ENCODE results near the gene RPL36AL.
"Not testable (repeated sequence)": the region's sequence is repeated elsewhere in the genome, so short reads cannot be mapped to it uniquely, and the experiment has no call there.

The RPL36AL gene

GRCh38 chr14:49620182-49621113 lies at the start of gene RPL36AL, which contains the start of gene MGAT2:
Gene RPL36AL (minus strand): TSS chr14:49620626. CDS start chr14:49619104, 1,522 bp downstream.
Gene MGAT2 (plus strand): TSS chr14:49620799. CDS start chr14:49621269, 470 bp downstream.
- DNase-seq: peak; percentile 96

DNA sequence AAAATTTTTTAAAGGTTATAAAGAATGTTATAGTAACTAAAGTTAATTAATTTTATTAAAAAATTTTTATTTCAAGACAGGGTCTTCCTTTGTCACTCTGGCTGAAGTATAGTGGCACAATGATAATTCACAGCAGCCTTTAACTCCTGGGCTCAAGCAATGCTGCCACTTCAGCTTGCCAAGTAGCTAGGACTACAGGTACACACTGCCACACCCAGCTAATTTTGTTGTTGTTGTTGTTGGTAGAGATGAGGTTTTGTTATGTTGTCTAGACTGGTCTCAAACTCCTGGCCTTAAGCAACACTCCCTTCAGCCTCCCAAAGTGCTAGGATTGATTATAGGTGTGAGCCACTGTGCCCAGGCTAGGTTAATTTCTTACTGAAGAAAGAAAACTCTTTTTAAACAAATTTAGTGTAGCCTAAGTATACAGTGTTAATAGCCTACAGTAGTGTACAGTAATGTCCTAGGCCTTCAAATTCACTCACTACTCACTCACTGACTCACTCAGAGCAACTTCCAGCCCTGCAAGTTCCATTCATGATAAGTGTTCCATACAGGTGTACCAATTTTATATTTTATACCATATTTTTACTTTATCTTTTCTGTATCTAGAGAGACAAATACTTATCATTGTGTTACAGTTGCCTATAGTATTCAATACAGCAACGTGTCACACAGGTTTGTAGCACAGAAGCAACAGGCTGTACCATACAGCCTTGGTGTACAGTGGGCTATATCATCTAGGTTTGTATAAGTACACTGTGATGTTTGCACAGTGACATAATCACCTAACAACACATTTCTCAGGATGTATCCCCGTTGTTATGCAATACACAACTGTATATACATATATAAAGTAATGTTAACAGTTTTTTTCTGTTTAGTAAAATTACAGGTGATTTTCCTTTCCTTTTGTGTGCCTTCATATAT lies 39.4 kb upstream of the RPL36AL start:
- DNase-seq: no peak

- DNase-seq: not testable (repeated sequence)
Observed at GRCh38 chr14:49657500-49657899, 37.1 kb upstream of the RPL36AL start.

GRCh38 chr14:49654511-49654910 lies 34.1 kb upstream of the RPL36AL start:
- no peak for DNase-seq

- no peak for DNase-seq
Observed at GRCh38 chr14:49653508-49653907, 33.1 kb upstream of the RPL36AL start.

DNA sequence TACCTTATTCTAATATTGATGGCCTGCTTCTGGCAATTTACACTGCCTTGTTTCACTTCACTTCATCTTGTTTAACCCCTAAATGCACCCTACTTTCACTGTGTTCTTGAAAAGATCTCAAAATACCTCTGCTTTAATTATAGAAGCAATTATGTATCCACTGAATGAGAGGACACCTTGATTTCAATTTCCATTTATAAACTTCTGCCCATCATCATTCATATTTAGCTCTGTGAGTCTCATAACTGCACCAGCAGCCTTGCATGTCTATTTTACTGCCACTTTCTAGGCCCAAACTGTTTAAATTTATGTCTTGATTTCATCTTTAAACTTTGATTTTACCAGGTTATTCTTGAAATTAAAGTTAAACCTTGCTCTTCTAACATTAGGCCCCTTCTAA lies 21.7 kb upstream of the RPL36AL start:
- DNase-seq: no peak

DNA sequence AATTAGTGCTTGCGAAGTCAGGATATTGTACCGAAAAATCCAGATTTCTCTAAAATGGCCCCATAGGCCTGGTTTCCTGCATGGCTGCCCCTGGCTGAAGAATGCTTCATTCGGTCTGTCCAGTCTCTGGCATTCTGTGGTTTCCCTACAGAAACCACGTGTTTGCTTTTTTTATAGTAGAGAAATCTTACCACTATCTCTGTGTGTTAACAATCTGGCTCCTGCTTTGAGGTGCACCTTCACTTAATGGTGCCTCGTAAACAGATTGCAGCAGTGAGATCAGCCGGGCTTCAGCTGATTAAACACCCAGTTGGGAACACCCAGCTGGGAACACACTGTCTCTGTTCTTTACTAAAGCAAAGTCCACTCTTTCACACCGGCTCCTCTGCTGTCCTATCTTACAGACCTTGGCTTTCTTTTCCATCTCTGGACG lies 21.3 kb upstream of the RPL36AL start:
- no peak for DNase-seq

DNA sequence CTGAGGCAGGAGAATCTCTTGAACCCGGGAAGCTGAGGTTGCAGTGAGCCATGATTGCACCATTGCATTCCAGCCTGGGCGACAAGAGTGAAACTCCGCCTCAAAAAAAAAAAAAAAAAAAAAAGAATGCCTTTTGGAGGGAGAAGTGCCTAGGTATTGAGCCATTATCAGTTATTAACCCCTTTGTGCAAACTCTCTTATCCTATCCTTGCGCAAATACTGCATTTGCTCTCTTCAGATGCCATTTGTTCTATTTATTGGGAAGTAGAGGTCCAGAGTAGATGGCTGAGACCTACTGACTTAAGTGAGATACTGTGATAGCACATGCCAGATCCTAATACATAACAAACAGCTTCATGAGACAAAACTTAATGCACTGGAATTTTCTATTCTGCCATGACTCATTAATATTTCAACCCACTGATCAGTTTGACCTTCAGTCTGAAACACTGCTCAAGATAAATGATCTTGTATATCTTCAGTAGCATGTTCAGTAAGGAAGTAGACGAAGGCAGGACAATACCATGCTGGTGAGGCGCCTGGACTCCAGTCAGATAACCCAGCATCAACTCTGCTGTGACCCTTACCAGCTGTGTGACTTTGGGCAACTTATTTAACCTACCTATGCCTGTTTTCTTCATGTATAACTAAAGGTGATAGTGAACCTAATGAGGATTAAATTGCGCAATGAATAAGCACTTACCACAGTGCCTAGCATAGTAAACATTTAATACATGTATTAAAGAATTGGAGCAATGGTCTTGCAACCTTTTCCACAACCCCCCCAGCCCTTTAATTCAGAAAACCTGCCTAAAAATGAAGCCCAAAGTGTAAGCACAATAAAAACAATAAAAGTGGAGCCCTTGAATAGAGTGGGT lies 20.4 kb upstream of the RPL36AL start:
- DNase-seq: no peak

- DNase-seq: no peak
Observed at GRCh38 chr14:49637534-49638078, 17.2 kb upstream of the RPL36AL start.

DNA sequence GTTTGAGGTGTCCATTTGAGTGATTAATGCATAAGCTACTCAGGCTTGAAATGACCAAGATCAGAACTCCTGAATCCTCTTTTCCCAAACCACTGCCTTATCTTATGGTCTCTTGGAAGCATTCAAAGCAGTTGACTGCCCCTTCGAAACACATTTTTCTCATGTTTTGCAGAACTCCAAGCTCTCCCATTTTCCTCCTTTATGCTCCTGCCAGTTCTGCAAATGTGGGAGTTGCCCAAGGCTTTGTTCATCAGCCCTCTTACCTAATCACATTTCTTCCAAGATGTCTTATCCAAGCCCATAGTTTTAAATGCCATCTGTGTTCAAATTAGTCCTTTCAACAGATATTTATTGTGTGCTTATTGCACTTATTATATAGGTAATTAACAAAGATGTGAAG lies 16.4 kb upstream of the RPL36AL start:
- no peak for DNase-seq

GRCh38 chr14:49634547-49635334 lies 14.3 kb upstream of the RPL36AL start, which contains the start of gene DNAAF2:
Gene DNAAF2 (minus strand): TSS chr14:49635244. CDS start chr14:49635149, 95 bp downstream.
- peak; percentile 64 for DNase-seq

- peak; percentile 96 for DNase-seq
Observed at GRCh38 chr14:49633640-49634546, 13.5 kb upstream of the RPL36AL start.

DNA sequence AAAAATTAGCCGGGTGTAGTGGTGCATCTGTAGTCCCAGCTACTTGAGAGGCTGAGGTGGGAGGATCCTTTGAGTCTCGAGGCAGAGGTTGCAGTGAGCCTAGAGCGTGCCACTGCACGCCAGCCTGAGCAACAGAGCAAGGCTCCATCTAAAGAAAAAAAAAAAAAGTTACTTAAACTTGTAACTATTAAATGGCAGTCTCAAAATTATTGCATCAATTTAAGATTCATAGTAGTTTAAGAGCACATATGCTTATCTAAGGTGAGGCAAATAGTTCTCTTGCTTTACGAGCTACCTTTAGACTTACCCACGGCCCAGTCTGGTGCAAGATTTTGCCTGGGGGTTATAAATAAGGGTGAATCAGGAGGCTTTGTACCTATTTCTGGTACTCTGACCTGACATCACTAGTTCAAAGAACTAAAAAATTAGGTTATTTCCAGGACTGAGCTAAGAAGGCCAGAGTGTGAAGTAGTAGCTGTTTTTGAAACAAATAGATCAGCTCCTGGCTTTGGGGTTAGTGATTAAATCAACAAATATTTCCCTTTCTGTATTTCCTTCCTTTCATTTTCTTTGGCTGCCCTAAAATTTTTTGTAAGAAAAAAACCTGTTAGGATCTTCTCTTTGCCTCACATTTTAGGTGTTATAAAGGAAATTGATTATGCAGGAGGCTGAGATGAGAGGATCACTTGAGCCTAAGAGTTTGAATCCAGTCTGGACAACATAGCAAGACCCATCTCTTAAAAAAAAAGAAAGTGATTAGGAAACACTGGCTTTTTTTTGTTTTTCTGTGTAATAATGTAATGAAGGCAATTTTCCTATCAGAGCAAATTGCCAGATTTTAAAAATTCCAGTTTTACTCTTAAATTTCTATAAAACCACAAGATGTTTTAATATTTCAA lies 3.8 kb upstream of the RPL36AL start:
- DNase-seq: no peak

DNA sequence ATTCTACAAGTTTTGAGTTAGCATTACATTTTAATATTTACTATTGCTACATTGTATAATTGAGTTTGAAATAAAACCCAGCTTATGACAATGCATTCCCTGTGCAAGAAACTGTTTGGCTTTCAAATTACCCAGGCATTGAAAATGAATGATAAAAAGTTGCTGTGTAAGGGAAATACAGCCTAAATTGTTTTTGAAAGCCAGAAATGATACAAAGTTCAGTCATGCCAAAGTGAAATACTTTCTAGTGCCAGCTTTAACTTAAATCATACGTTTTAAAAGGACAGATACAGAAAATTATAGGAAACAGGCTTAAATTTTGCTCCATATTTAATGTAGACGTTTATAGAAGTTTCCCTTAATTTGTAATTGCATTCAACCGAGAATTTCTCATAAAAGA lies 3.0 kb upstream of the RPL36AL start:
- DNase-seq: no peak

GRCh38 chr14:49622022-49622607 lies 1.7 kb upstream of the RPL36AL start:
- no peak for DNase-seq

DNA sequence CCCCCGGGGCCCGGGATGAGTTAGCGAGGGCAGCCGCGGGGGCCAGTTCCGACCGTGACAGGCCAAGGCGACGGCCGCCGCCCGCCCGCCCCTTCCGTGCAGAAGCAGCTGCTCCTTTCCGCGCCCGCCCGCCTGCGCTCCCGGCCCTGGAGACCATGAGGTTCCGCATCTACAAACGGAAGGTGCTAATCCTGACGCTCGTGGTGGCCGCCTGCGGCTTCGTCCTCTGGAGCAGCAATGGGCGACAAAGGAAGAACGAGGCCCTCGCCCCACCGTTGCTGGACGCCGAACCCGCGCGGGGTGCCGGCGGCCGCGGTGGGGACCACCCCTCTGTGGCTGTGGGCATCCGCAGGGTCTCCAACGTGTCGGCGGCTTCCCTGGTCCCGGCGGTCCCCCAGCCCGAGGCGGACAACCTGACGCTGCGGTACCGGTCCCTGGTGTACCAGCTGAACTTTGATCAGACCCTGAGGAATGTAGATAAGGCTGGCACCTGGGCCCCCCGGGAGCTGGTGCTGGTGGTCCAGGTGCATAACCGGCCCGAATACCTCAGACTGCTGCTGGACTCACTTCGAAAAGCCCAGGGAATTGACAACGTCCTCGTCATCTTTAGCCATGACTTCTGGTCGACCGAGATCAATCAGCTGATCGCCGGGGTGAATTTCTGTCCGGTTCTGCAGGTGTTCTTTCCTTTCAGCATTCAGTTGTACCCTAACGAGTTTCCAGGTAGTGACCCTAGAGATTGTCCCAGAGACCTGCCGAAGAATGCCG lies 872 bp upstream of the RPL36AL start:
- DNase-seq: peak; percentile 64

DNA sequence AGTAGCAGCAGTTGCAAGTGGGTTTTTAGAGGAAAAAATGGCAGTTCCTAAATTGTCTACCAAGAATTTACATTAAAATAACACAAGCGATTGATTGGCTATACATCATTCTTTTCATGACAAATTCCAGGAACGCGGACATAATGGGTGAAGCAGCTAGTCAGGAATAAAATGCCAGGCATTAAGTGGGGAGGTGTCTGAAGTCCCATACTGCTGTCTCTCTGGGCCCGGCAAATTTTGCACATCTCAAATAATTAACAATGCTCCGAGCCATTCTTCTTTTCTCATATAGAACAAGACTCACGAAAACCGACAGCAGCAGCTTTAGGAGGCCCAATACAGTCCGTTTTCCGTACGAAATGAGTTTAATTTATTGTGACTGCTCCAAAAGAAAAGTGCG lies 696 bp downstream of the RPL36AL start:
- DNase-seq: no peak

DNA sequence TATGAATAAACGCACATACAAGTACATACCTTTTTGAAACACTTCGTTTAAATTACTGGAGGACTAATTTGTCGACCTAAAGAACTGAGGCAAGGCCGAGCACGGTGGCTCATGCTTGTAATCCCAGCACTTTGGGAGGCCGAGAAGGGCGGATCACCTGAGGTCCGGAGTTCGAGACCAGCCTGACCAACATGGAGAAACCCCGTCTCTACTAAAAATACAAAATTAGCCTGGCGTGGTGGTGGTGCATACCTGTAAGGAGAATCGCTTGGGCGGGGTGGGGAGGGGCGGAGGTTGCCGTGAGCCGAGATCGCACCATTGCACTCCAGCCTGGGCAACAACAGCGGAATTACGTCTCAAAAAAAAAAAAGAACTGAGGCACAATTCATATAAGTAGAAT lies 1.2 kb downstream of the RPL36AL start:
- not testable (repeated sequence) for DNase-seq
